Fibroblast of skin of left biceps (primary cell): Measurements from ENCODE around the gene CNTNAP1.
A peak's percentile ranks its signal among the peaks of the same experiment; 100 is the strongest.

Experiments
- DNase-seq, 2 experiments: peaks; one replicate each; pipeline ENCODE4 v3.0.0-alpha.2; 2013; ENCODE audit warnings: low read depth in 2 of 2

The CNTNAP1 gene

DNA sequence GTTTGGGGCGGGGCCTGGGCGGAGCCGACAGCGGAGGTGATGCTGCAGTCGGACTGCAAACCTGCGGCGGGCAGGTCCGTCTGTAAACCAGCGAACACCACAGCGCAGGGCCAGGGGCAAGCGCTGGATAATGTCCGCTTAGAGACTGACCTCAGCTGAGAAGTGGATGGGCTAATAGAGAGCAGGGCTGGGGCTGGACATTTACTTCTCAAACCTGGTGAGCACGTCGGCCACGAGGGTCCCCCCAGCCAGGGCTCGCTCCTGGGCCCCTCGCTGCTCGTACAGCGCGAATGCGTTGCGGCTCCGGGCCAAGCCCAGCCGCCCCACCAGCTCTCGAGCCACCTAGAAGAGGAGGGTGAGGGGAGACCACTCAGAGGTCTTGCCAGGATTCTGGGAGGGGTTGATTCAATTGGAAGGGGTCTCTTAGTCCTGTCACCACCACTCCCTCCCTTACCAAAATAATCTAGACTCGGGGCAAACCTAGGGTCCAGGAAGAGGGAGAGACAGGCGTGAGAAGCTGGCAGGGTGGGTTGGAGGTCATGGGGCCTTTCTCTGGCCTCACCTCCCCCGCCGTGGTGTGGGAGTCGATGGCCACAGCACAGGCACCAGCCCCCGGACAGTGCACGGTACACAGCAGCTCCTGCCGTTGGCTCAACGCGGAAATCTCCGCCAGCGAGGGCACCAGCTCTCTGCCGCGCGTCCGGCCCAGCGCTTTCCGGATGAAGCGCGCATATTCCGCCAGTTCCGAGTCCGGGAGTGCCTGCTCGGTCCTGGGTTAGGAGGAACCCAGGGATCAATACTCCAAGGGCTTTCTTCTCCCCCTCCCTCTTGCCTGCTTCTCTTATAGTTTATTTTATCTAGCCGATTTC, 11.3 kb upstream of the CNTNAP1 start:
- no peak for DNase-seq

GRCh38 chr17:42672038-42672437, 10.3 kb upstream of the CNTNAP1 start:
- no peak for DNase-seq

GRCh38 chr17:42673266-42673884, 9.0 kb upstream of the CNTNAP1 start:
- no peak for DNase-seq

- DNase-seq = no peak
Measured at GRCh38 chr17:42673885-42674754, 8.2 kb upstream of the CNTNAP1 start.

GRCh38 chr17:42674755-42675347, 7.5 kb upstream of the CNTNAP1 start:
- DNase-seq = no peak

GRCh38 chr17:42675348-42675964, 6.9 kb upstream of the CNTNAP1 start:
- no peak for DNase-seq

- no peak for DNase-seq
Measured at GRCh38 chr17:42675965-42676423, 6.3 kb upstream of the CNTNAP1 start.

DNA sequence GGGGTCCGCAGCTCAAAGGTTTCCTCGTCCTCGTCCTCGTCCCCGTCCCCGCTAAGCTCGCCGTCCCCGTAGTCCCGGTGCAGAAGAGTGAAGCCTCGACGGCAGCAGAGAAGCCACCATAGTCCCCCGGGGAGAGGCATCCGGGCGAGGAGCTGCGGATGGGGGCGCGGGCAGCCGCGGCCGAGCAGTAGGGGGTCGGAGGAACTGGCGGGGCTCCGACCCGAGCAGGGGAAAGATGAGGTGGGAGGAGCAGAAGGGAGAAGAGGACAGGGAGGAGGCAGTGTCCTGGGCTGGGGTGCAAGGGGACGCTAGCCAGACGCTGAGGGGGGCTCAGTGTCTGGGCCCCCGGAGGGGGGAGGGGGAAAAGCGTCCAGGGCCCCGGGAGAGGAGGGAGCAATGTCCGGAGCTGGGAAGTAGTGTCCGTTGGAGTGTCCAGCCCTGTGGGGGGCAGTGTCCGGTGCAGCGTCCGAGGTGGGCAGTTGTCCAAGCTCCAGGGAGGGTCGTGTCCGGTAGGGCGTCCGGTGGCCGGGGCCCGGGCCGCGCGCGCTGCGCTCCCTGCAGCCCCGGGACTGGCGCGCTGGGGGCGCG, 5.8 kb upstream of the CNTNAP1 start, which contains the start of gene PLEKHH3:
Gene PLEKHH3, minus strand, starts transcription at position 571 of the 588 bp plus-strand sequence. Its CDS starts 431 bp downstream, at position 140.
- no peak for DNase-seq

DNA sequence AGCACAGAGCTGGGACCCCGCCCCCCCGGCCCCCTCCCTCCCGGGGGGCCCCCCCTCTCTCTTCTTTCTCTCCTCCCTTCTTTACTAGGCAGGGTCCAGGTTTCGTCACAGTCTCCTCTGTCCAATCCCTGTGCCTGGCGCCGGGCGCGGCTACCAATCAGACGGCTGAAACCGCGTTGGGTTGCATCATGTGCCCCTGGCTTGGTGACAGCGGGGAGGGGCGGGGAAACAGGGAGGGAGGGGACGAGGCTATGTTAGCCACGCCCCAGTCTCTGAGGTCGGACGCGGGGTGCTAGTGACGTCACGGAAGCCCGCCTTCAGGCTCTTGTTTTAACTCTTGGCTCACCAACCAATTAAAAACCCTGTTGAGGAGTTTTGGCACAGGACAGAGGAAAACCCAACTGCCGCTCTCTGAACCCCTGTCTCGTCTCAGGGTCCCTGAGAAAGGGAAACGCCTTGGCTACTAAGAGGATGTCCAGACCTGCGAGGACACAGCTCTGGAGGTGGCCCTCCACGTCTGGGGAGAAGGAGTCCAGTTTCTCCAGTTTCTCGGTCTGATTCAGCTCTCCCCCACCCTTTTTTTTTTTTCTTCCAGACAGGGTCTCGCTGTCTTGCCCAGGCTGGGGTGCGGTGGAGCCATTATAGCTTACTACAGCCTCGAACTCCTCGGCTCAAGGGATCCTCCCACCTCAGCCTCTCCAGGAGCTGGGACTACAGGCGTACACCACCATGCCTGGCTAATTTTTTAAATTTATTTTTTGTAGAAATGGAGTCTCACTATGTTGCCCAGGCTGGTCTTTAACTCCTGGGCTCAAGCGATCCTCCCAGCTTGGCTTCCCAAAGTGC, 5.1 kb upstream of the CNTNAP1 start:
- peak; percentile 99 for DNase-seq

- DNase-seq = peak in 1 of 2 experiments; percentile 64
Measured at GRCh38 chr17:42677921-42678781, 4.2 kb upstream of the CNTNAP1 start.

DNA sequence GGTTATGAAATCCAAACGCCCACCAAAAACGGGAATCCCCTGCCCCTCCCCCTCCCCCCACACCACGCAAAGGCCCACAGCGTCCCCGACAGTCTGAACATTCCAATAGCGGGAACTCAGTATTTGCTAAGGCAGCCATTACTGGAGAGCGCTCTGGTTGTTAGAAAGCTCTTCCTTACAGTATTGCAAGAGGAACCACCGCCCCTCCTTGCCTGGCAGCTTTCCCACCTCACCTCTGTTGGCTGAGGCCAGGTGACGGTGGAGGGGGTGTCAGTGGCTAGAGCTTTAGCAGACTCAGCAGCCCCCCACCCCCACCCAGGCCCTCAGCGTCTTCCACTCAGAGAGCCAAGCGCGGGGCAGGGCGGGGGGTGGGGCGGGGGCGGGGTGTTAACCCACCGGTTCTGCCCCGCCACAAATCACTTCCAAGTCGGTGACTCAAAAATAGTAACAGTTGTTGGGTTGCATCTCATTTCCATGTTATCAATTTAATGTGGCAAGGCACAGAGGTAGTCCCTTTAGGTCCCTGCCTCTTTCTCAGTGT, 3.3 kb upstream of the CNTNAP1 start:
- DNase-seq = no peak

GRCh38 chr17:42679492-42680330, 2.6 kb upstream of the CNTNAP1 start:
- peak in 1 of 2 experiments; percentile 37 for DNase-seq

DNA sequence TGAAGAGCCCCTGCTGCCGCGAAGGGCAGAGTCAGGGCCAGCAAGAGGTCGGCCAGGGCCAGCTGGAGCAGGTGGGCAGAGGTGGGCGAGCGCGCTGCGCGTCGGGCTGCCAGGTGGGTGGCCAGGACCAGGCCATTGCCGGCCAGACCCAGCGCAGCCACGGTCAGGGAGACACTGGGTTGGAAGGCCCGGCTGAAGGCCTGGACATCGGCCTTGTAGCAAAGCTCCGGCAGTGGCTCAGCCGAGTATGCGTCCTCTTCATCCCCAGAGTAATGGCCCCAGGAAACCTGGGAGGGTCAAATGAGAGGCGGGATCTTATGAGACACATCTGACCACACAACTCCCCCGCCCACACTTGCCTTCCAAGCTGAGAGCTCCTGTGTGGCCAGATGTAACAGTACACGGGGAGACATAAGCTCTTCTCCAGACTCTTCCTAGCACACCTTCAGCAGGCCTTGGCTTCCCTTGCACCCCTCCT, 2.0 kb upstream of the CNTNAP1 start:
- no peak for DNase-seq

DNA sequence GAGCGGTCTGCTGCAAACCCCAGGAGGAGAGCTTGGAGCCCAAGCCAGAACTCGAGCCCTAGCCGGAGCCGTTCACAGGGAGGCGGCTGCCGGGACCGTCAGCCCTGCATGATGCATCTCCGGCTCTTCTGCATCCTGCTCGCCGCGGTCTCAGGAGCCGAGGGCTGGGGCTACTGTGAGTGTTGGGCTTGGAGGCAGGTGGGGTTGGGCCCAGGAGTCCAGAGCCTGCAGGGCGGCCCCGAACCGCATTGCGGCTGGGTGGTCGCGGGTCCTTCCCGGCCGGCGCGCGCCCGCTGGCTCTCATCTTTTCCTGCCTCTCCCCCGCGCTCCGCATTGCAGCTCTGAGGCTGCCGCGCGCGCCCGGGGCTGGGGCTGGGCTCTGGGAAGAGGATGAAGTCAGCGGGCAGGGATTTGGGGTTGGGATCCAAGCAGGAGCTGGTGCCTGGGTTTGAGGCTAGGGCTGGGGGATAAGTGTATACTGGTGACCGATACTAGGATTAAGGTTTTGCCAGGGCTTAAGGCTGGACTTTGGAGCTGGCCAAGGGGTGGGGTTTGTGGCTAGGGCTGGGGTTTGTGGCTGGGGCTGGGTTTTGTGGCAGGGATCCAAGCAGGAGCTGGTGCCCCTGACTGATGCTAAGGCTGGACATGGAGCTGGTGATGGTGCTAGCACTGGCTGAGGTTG, 532 bp downstream of the CNTNAP1 start:
- DNase-seq = no peak

- DNase-seq = no peak
Measured at GRCh38 chr17:42683407-42684034, 1.2 kb downstream of the CNTNAP1 start.

DNA sequence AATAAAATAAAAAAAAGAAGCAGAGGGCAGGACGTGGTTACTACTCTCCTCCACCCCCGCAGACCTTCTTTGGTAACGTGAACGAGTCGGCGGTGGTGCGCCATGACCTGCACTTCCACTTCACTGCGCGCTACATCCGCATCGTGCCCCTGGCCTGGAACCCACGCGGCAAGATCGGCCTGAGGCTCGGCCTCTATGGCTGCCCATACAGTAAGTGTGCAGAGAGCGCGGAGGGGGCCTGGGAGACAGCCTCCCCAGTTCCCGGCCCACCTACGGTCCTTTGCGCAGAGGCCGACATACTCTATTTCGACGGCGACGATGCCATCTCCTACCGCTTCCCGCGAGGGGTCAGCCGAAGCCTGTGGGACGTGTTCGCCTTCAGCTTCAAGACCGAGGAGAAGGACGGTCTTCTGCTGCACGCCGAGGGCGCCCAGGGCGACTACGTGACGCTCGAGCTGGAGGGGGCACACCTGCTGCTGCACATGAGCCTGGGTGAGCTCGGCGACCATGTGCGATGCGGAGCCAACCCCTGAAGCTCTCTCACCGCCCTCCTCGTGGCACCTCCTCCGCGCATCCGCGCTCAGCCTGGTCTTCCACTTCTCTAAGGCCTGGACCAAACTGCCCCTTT, 2.7 kb downstream of the CNTNAP1 start:
- DNase-seq = no peak
